SU-DHL-6 (cell line): Measurements from ENCODE around the gene NUBPL.

ENCODE experiments used
- EZH2phosphoT487 ChIP-seq: fragments of 200-600 bp; sonication (generic), shearing (Covaris generic); conservative IDR thresholded peaks from 2 replicates; pipeline ENCODE4 v1.6.1; 2018; ENCODE audit warnings: mild to moderate bottlenecking, antibody characterized with exemption, low read length, moderate library complexity, mixed read lengths
- TF ChIP-seq, protein P1 (sequence below): fragments of 200-600 bp; sonication (generic); IDR thresholded peaks from one replicate; pipeline ENCODE4 v1.5.1; 2017; ENCODE audit warnings: antibody characterized with exemption, mild to moderate bottlenecking, low read length, moderate library complexity; ENCODE audit not compliant: insufficient read depth, poor library complexity, severe bottlenecking

- TF ChIP-seq, protein P1, sequence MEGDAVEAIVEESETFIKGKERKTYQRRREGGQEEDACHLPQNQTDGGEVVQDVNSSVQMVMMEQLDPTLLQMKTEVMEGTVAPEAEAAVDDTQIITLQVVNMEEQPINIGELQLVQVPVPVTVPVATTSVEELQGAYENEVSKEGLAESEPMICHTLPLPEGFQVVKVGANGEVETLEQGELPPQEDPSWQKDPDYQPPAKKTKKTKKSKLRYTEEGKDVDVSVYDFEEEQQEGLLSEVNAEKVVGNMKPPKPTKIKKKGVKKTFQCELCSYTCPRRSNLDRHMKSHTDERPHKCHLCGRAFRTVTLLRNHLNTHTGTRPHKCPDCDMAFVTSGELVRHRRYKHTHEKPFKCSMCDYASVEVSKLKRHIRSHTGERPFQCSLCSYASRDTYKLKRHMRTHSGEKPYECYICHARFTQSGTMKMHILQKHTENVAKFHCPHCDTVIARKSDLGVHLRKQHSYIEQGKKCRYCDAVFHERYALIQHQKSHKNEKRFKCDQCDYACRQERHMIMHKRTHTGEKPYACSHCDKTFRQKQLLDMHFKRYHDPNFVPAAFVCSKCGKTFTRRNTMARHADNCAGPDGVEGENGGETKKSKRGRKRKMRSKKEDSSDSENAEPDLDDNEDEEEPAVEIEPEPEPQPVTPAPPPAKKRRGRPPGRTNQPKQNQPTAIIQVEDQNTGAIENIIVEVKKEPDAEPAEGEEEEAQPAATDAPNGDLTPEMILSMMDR: no peak
- no peak for TF ChIP-seq EZH2phosphoT487
Observed at GRCh38 chr14:31884776-31885379, 323.7 kb downstream of the NUBPL start.
